Measurements from ENCODE around the gene GLA. TPM values are rescaled to one million over a fixed set of nuclear protein-coding genes. Genes with fewer than 3 reads are reported as not detected.

Gene GLA
- total and polyA plus RNA-seq, 2 donors (not counting 3 experiments of a cell fraction or from before 2014, with no cell fraction given): 33.0 to 36.8 TPM

- dilution Hi-C loops (cut with MboI; ENCODE audit: extremely low pct_ligation_motif_present, low sequenced_read_pairs): no loop called here
- DNase-seq (ENCODE audit: low read depth, low spot score) (no peak), FAIRE-seq (no peak)
- Histone ChIP-seq H3K27me3 (ENCODE audit: control insufficient read depth in 2 of 2, insufficient read depth in 2 of 2, low read length in 2 of 2) (no peaks in the 10 kb centered on the region), H2AFZ (ENCODE audit: low read depth, low read length) (no peak overlapping the region), H3K36me3 (ENCODE audit: control insufficient read depth in 2 of 2, extremely low read depth in 1 of 2, insufficient read depth in 2 of 2, low read length in 2 of 2) (no peaks in the 10 kb centered on the region), H4K20me1 (replicated peaks; ENCODE audit: control insufficient read depth, extremely low read depth, insufficient read depth, low read length) (no peaks in the 10 kb centered on the region), H3K9ac (replicated peaks; ENCODE audit: extremely low read depth, insufficient read depth, low read length) (no peak overlapping the region), H3K4me3 (replicated peaks in 1 of 3; ENCODE audit: insufficient read depth in 1 of 3, low read depth in 1 of 3, low read length in 3 of 3) (no peak overlapping the region), H3K9me3 (replicated peaks; ENCODE audit: control insufficient read depth, insufficient read depth, low read length) (no peaks in the 10 kb centered on the region), H3K4me1 (ENCODE audit: control insufficient read depth, extremely low read depth, insufficient read depth, low read length) (no peaks in the 10 kb centered on the region), H3K9me1 (replicated peaks; ENCODE audit: control insufficient read depth, extremely low read depth, insufficient read depth, low read length) (no peaks in the 10 kb centered on the region), H3K4me2 (ENCODE audit: insufficient read depth, low read length) (no peak overlapping the region), H3K79me2 (ENCODE audit: control insufficient read depth, insufficient read depth, low read length) (peaks cover 7% of the 10 kb centered on the region), H3K27ac (ENCODE audit: insufficient read depth, low read depth, low read length) (no peak overlapping the region)
- intact Hi-C loops (cut with micrococcal nuclease): no loop called here
- ChIA-PET POLR2A (no interaction called here), CTCF (no interaction called here)
- BruUV-seq (replicated peaks): no TSS peak
- no peak for TF ChIP-seq MAX (IDR thresholded peaks at IDR 0.05; ENCODE audit: insufficient read depth, insufficient read length)
Measured at GRCh38 chrX:101386542-101386885, 21.2 kb downstream of the GLA start.

GRCh38 chrX:101385795-101386541 is 21.8 kb downstream of the GLA start, which contains the start of gene BTK:
Gene BTK (minus strand): TSS chrX:101386191. CDS start chrX:101375284, 10,907 bp downstream.
- Histone ChIP-seq H3K4me2 (ENCODE audit: insufficient read depth, low read length) (no peak within 1 kb of the TSS), H3K27me3 (ENCODE audit: control insufficient read depth in 2 of 2, insufficient read depth in 2 of 2, low read length in 2 of 2) (no peaks in the 10 kb centered on the region), H2AFZ (ENCODE audit: low read depth, low read length) (no peak within 1 kb of the TSS), H4K20me1 (replicated peaks; ENCODE audit: control insufficient read depth, extremely low read depth, insufficient read depth, low read length) (no peaks in the 10 kb centered on the region), H3K9ac (replicated peaks; ENCODE audit: extremely low read depth, insufficient read depth, low read length) (no peak within 1 kb of the TSS), H3K36me3 (ENCODE audit: control insufficient read depth in 2 of 2, extremely low read depth in 1 of 2, insufficient read depth in 2 of 2, low read length in 2 of 2) (no peaks in the 10 kb centered on the region), H3K4me3 (replicated peaks in 1 of 3; ENCODE audit: insufficient read depth in 1 of 3, low read depth in 1 of 3, low read length in 3 of 3) (no peak within 1 kb of the TSS), H3K4me1 (ENCODE audit: control insufficient read depth, extremely low read depth, insufficient read depth, low read length) (no peaks in the 10 kb centered on the region), H3K79me2 (ENCODE audit: control insufficient read depth, insufficient read depth, low read length) (peaks cover 1% of the 10 kb centered on the region), H3K27ac (ENCODE audit: insufficient read depth, low read depth, low read length) (no peak within 1 kb of the TSS), H3K9me1 (replicated peaks; ENCODE audit: control insufficient read depth, extremely low read depth, insufficient read depth, low read length) (no peaks in the 10 kb centered on the region), H3K9me3 (replicated peaks; ENCODE audit: control insufficient read depth, insufficient read depth, low read length) (no peaks in the 10 kb centered on the region)
- BruUV-seq (replicated peaks): no TSS peak
- intact Hi-C loops (cut with micrococcal nuclease) (no loop called here), dilution Hi-C loops (cut with MboI; ENCODE audit: extremely low pct_ligation_motif_present, low sequenced_read_pairs) (no loop called here)
- TF ChIP-seq CTCF (IDR thresholded peaks at IDR 0.05; ENCODE audit: extremely low read depth in 1 of 2, insufficient read depth in 1 of 2, low read depth in 1 of 2, low read length in 2 of 2) (no peak), POLR2AphosphoS5 (IDR thresholded peaks at IDR 0.05; ENCODE audit: insufficient read depth, low read depth, low read length) (no peak), POLR2A (IDR thresholded peaks at IDR 0.05; ENCODE audit: low read depth, low read length) (no peak)
- ChIA-PET CTCF (no interaction called here), POLR2A (no interaction called here)
- DNase-seq (ENCODE audit: low read depth, low spot score): no peak
- FAIRE-seq: no peak
